Fibroblast of lung (primary cell): ENCODE data around the gene NR2F6. TPM values are rescaled to one million over a fixed set of nuclear protein-coding genes. Genes with fewer than 3 reads are reported as not detected.

ENCODE experiments used
- DNase-seq, 2 donors: peaks; one replicate each; pipeline versions ENCODE4 v3.0.0 to v3.0.0-alpha.2; 2010; ENCODE audit warnings: low read depth in 2 of 2
- H2AFZ ChIP-seq: 2 replicates; pipeline ENCODE4 v1.5.1; 2012; ENCODE audit warnings: low read length, control low read depth, inconsistent platforms
- H3K27ac ChIP-seq: 2 replicates; pipeline ENCODE4 v1.5.1; 2011; ENCODE audit warnings: low read length, control low read depth; ENCODE audit not compliant: insufficient read depth
- H3K27me3 ChIP-seq: 2 replicates; pipeline ENCODE4 v1.5.1; 2011; ENCODE audit warnings: mild to moderate bottlenecking, low read length; ENCODE audit not compliant: control insufficient read depth, insufficient read depth
- H3K36me3 ChIP-seq: 2 replicates; pipeline ENCODE4 v1.5.1; 2011; ENCODE audit warnings: low read length; ENCODE audit not compliant: control insufficient read depth, insufficient read depth
- H3K4me1 ChIP-seq: 2 replicates; pipeline ENCODE4 v1.5.1; 2011; ENCODE audit warnings: low read length; ENCODE audit not compliant: control insufficient read depth, insufficient read depth; ENCODE audit errors: extremely low read depth
- H3K4me2 ChIP-seq: 2 replicates; pipeline ENCODE4 v1.5.1; 2011; ENCODE audit warnings: low read length, control low read depth; ENCODE audit not compliant: insufficient read depth; ENCODE audit errors: extremely low read depth
- H3K4me3 ChIP-seq, 4 experiments: fragments of 200-600 bp in 1 of 4; sonication (generic) in 1 of 4; replicated peaks in 1 of 4; 2 replicates each; pipeline ENCODE4 v1.5.1; 2011 to 2016; ENCODE audit warnings: low read length in 4 of 4, low read depth in 3 of 4, mild to moderate bottlenecking in 3 of 4, control low read depth in 2 of 4, inconsistent platforms in 1 of 4, mixed read lengths in 1 of 4; ENCODE audit not compliant: insufficient read depth in 1 of 4; ENCODE audit errors: control extremely low read depth in 1 of 4
- H3K79me2 ChIP-seq: 2 replicates; pipeline ENCODE4 v1.5.1; 2012; ENCODE audit warnings: mild to moderate bottlenecking, low read length, inconsistent platforms; ENCODE audit not compliant: control insufficient read depth, insufficient read depth
- H3K9ac ChIP-seq: 2 replicates; pipeline ENCODE4 v1.5.1; 2011; ENCODE audit warnings: mild to moderate bottlenecking, low read length, control low read depth; ENCODE audit not compliant: insufficient read depth
- H3K9me3 ChIP-seq: 2 replicates; pipeline ENCODE4 v1.5.1; 2012; ENCODE audit warnings: low read depth, low read length; ENCODE audit not compliant: control insufficient read depth, insufficient read depth
- H4K20me1 ChIP-seq: 2 replicates; pipeline ENCODE4 v1.5.1; 2011; ENCODE audit warnings: low read length; ENCODE audit not compliant: control insufficient read depth, insufficient read depth; ENCODE audit errors: extremely low read depth
- CTCF ChIP-seq, 2 donors: IDR thresholded peaks in 1 of 2; conservative IDR thresholded peaks in 1 of 2; 1 replicate in 1 of 2; 2 replicates in 1 of 2; pipeline ENCODE4 v1.5.1; 2011 to 2012; ENCODE audit warnings: low read length in 2 of 2, control low read depth in 1 of 2, inconsistent platforms in 1 of 2, low read depth in 1 of 2, mild to moderate bottlenecking in 1 of 2
- EZH2 ChIP-seq: IDR thresholded peaks from 2 replicates; pipeline ENCODE4 v1.5.1; 2012; ENCODE audit warnings: low read length, control low read depth, mild to moderate bottlenecking; ENCODE audit errors: missing control alignments
- polyA plus RNA-seq, 2 donors: library from polyadenylated mRNA; depleted of rRNA in 1 of 2; stranded (reverse) in 1 of 2; unstranded in 1 of 2; fragments of >200 nt; gene quantifications; 2 replicates each; pipeline ENCODE4 v1.2.1, GENCODE V29; 2011 to 2012; ENCODE audit warnings: missing spikeins in 1 of 2
- total RNA-seq: library from RNA; depleted of rRNA; stranded (reverse); fragments of >200 nt; gene quantifications from 2 replicates; pipeline ENCODE4 v1.2.1, GENCODE V29; 2014

NR2F6 gene
- total and polyA plus RNA-seq, 2 donors (not counting 1 experiment from before 2014, with no cell fraction given), result 9.6 to 42.4 TPM

GRCh38 chr19:17200408-17201079, 45.2 kb downstream of the NR2F6 start:
- Histone ChIP-seq H3K4me3 (no peak overlapping the region), H2AFZ (no peak overlapping the region), H3K79me2 (no peaks in the 10 kb centered on the region), H3K4me2 (no peak overlapping the region), H3K27me3 (no peaks in the 10 kb centered on the region), H3K36me3 (peaks cover 34% of the 10 kb centered on the region), H3K4me1 (no peaks in the 10 kb centered on the region), H3K9me3 (no peaks in the 10 kb centered on the region), H3K9ac (no peak overlapping the region), H3K27ac (no peak overlapping the region), H4K20me1 (no peaks in the 10 kb centered on the region)
- no peak for TF ChIP-seq EZH2
- TF ChIP-seq CTCF (conservative IDR thresholded peaks at IDR 0.05 in 1 of 2, IDR thresholded peaks at IDR 0.05 in 1 of 2; ENCODE audit: low read depth in 1 of 2, low read length in 2 of 2), result no peak
- DNase-seq, result no peak

DNA sequence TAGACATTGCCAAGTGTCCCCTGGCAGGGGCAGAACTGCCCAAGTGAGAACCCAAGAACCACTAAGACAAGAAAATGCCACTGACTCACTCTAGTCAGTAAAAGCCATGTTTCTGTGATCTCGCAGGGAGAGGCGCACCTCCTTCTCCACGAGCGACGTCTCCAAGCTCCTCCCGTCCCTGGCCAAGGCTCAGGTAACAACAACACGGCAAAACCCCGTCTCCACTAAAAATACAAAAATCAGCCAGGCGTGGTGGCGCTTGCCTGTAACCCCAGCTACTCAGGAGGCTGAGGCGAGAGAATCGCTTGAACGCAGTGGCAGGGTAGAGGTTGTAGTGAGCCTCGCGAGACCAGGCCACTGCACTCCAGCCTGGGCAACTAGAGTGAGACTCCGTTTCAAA, 48.1 kb downstream of the NR2F6 start:
- Histone ChIP-seq H3K4me2 (no peak overlapping the region), H3K9me3 (no peaks in the 10 kb centered on the region), H3K79me2 (no peaks in the 10 kb centered on the region), H3K27ac (no peak overlapping the region), H3K27me3 (no peaks in the 10 kb centered on the region), H3K36me3 (peaks cover 49% of the 10 kb centered on the region), H2AFZ (no peak overlapping the region), H4K20me1 (no peaks in the 10 kb centered on the region), H3K4me3 (no peak overlapping the region), H3K4me1 (no peaks in the 10 kb centered on the region), H3K9ac (no peak overlapping the region)
- TF ChIP-seq EZH2 (no peak), CTCF (conservative IDR thresholded peaks at IDR 0.05 in 1 of 2, IDR thresholded peaks at IDR 0.05 in 1 of 2; ENCODE audit: low read depth in 1 of 2, low read length in 2 of 2) (no peak)
- no peak for DNase-seq

- peaks cover 44% of the 10 kb centered on the region for H3K36me3 ChIP-seq
- no peak overlapping the region for H3K4me2 ChIP-seq
- no peak overlapping the region for H2AFZ ChIP-seq
- TF ChIP-seq CTCF (conservative IDR thresholded peaks at IDR 0.05 in 1 of 2, IDR thresholded peaks at IDR 0.05 in 1 of 2; ENCODE audit: low read depth in 1 of 2, low read length in 2 of 2), result no peak
- no peak for TF ChIP-seq EZH2
- no peaks in the 10 kb centered on the region for H3K79me2 ChIP-seq
- H4K20me1 ChIP-seq, result no peaks in the 10 kb centered on the region
- no peaks in the 10 kb centered on the region for H3K27me3 ChIP-seq
- H3K27ac ChIP-seq, result no peak overlapping the region
- no peak overlapping the region for H3K4me3 ChIP-seq
- no peak for DNase-seq
- H3K9me3 ChIP-seq, result no peaks in the 10 kb centered on the region
- no peaks in the 10 kb centered on the region for H3K4me1 ChIP-seq
- no peak overlapping the region for H3K9ac ChIP-seq
Measured at GRCh38 chr19:17196610-17197009, 49.1 kb downstream of the NR2F6 start.
